EL (cell line): ENCODE measurements around the gene CIRBP.

ENCODE experiments used
- DNase-seq: peaks from one replicate; pipeline ENCODE4 v3.0.0-alpha.2; 2016

The CIRBP gene

GRCh38 chr19:1230783-1231489 lies 38.2 kb upstream of the CIRBP start:
- DNase-seq, result no peak

- DNase-seq, result no peak
Measured at GRCh38 chr19:1231729-1232637, 37.1 kb upstream of the CIRBP start.

GRCh38 chr19:1232652-1233072 lies 36.5 kb upstream of the CIRBP start:
- peak; percentile 50 for DNase-seq

GRCh38 chr19:1233115-1233667 lies 35.9 kb upstream of the CIRBP start:
- no peak for DNase-seq

- DNase-seq, result no peak
Measured at GRCh38 chr19:1234051-1234954, 34.8 kb upstream of the CIRBP start.

GRCh38 chr19:1234955-1235380 lies 34.2 kb upstream of the CIRBP start:
- DNase-seq, result no peak

- DNase-seq, result peak; percentile 63
Measured at GRCh38 chr19:1235625-1236538, 33.2 kb upstream of the CIRBP start.

- no peak for DNase-seq
Measured at GRCh38 chr19:1236576-1236975, 32.6 kb upstream of the CIRBP start.

GRCh38 chr19:1237027-1237659 lies 32.0 kb upstream of the CIRBP start:
- DNase-seq, result no peak

- peak; percentile 56 for DNase-seq
Measured at GRCh38 chr19:1237754-1238368, 31.3 kb upstream of the CIRBP start, which contains the start of gene CBARP. Gene CBARP, minus strand, starts transcription at chr19:1238005. Its CDS starts 1,905 bp downstream, at chr19:1236100.

GRCh38 chr19:1238369-1239303 lies 30.5 kb upstream of the CIRBP start:
- no peak for DNase-seq

GRCh38 chr19:1239420-1239795 lies 29.7 kb upstream of the CIRBP start:
- no peak for DNase-seq

GRCh38 chr19:1239796-1240737 lies 29.1 kb upstream of the CIRBP start:
- DNase-seq, result peak; percentile 90

- no peak for DNase-seq
Measured at GRCh38 chr19:1240925-1241324, 28.2 kb upstream of the CIRBP start.

- peak; percentile 95 for DNase-seq
Measured at GRCh38 chr19:1241417-1242095, 27.6 kb upstream of the CIRBP start, which contains the start of gene ATP5F1D. Gene ATP5F1D, plus strand, starts transcription at chr19:1241751. Its CDS starts 100 bp downstream, at chr19:1241851.

GRCh38 chr19:1243768-1244692 lies 25.1 kb upstream of the CIRBP start:
- DNase-seq, result peak; percentile 81
